22Rv1 (cell line): Measurements from ENCODE around the gene SUSD4.

Source experiments
- H3K27ac ChIP-seq: fragments of 450-650 bp; 2 replicates; pipeline ENCODE4 v1.5.1; 2017
- CTCF ChIP-seq: fragments of 450-650 bp; IDR thresholded peaks from 2 replicates; pipeline ENCODE4 v1.5.1; 2017; ENCODE audit warnings: mild to moderate bottlenecking
- ZFX ChIP-seq: fragments of 450-650 bp; IDR thresholded peaks from 2 replicates; pipeline ENCODE4 v1.6.1; 2017; ENCODE audit warnings: antibody characterized with exemption, borderline replicate concordance

The SUSD4 gene

DNA sequence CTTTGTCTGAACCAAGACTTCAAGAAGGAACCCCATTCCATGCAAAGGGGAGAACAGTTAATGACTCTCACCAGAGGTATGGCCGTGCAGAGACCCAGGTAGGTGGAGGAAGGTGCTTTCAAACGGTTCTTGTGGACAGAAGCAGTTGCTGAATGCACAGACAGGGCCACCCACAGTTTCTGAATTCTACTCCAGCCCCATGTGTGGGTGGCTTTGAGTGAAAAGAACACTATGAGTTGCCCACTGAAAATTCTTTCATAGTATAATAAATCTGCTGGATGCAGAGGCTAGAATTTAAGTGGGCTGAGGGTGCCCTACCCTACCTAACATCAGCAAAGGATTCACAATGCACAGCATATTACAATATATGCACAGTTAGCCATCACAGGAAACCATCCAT is 22.0 kb upstream of the SUSD4 start:
- H3K27ac ChIP-seq, result no peak overlapping the region
- TF ChIP-seq ZFX, result no peak
- TF ChIP-seq CTCF, result no peak

GRCh38 chr1:223378754-223379153 is 14.8 kb upstream of the SUSD4 start:
- H3K27ac ChIP-seq, result no peak overlapping the region
- TF ChIP-seq CTCF (no peak), ZFX (no peak)

- no peak overlapping the region for H3K27ac ChIP-seq
- TF ChIP-seq ZFX (no peak), CTCF (no peak)
Observed at GRCh38 chr1:223374064-223374610, 10.2 kb upstream of the SUSD4 start.

- no peak overlapping the region for H3K27ac ChIP-seq
- TF ChIP-seq ZFX, result no peak
- no peak for TF ChIP-seq CTCF
Observed at GRCh38 chr1:223364685-223365382, 858 bp upstream of the SUSD4 start.

DNA sequence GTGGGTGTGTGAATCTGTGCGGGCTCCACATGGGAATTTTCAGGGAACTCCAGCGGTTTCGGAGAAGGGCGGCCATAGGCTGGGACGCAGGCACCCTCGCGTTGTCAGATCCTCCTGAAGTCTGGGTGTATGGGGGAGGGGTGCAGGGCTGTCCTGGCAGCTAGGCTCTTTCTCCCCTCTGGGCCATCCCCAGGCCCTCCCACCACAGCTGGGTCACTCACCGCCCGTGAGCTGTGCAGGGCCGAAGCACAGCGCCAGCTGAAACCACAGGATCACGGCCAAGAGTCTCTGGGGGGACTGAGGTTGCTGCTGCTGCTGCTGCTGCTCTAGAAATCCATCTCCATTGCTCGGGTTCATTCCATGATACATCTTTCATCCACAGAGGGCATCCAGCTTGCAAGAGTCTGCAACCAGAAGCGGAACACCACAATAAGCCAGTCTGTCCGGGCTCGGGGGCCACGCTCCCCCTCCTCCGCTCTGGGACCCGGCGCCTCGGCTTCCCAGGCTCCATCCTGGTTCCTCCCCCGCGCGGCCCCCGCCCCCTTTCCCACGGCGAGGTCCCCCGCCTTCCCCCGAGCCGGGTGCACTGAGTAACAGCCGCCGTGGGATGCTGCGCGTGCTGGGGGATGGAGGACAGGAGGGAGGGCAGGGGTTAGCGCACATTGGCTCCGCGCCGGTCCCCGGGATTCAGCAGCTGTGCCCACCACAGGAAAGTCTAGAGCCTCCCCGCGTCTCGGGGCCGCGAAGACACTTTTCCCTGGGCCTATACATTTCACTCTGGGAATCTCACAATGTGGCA is 720 bp downstream of the SUSD4 start:
- no peak for TF ChIP-seq CTCF
- no peak for TF ChIP-seq ZFX
- H3K27ac ChIP-seq, result no peak overlapping the region

DNA sequence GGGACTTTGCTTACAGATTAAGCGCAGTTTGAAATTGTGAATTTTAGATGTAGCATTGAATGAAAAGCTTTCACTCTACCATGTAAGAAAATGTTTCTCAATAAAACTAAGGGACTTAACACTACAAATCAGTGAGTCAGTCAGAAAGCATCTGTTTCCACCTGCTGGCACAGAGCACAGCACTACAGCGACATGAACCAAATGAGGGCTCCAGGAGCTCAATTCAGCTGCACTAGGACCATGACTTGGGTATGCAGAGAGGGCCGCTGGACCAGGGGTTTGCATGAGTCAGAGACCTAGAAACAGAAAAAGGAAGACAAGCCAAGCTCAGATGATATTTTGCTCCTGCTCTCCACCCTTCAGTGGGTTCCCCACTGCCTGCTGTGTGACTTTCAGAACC is 5.2 kb downstream of the SUSD4 start:
- TF ChIP-seq ZFX (no peak), CTCF (no peak)
- H3K27ac ChIP-seq, result no peak overlapping the region

- H3K27ac ChIP-seq, result no peak overlapping the region
- TF ChIP-seq ZFX, result no peak
- no peak for TF ChIP-seq CTCF
Observed at GRCh38 chr1:223355699-223356098, 8.3 kb downstream of the SUSD4 start.
